Keratinocyte (primary cell): ENCODE measurements around the gene GALNT13. TPM values are rescaled to one million over a fixed set of nuclear protein-coding genes. Genes with fewer than 3 reads are reported as not detected.

Source experiments
- DNase-seq: peaks from one replicate; pipeline ENCODE4 v3.0.0-alpha.2; 2011; ENCODE audit warnings: low read depth, missing footprints, low spot score
- FAIRE-seq: peaks from 2 replicates; lab custom pipeline; 2011; peaks lifted over from hg19 to GRCh38; lab: Jason Lieb, UNC
- H2AFZ ChIP-seq: 2 replicates; pipeline ENCODE4 v1.6.0; 2012; ENCODE audit warnings: low read length, control low read depth, inconsistent platforms; ENCODE audit not compliant: control insufficient read depth
- H3K27ac ChIP-seq: 2 replicates; pipeline ENCODE4 v1.5.1; 2011; ENCODE audit warnings: low read length; ENCODE audit not compliant: control insufficient read depth, insufficient read depth
- H3K27me3 ChIP-seq: 3 replicates; pipeline ENCODE4 v1.6.0; 2011; ENCODE audit warnings: low read length; ENCODE audit not compliant: control insufficient read depth, insufficient read depth; ENCODE audit errors: extremely low read depth
- H3K36me3 ChIP-seq, 2 experiments: 2 replicates in 1 of 2; 3 replicates in 1 of 2; pipeline ENCODE4 v1.5.1; 2011; ENCODE audit warnings: low read length in 2 of 2, mild to moderate bottlenecking in 1 of 2; ENCODE audit not compliant: control insufficient read depth in 2 of 2, insufficient read depth in 2 of 2; ENCODE audit errors: extremely low read depth in 1 of 2
- H3K4me1 ChIP-seq: 3 replicates; pipeline ENCODE4 v1.5.1; 2011; ENCODE audit warnings: low read length; ENCODE audit not compliant: control insufficient read depth, insufficient read depth; ENCODE audit errors: extremely low read depth
- H3K4me2 ChIP-seq: 3 replicates; pipeline ENCODE4 v1.6.0; 2011; ENCODE audit warnings: low read depth, low read length; ENCODE audit not compliant: control insufficient read depth, insufficient read depth; ENCODE audit errors: extremely low read depth
- H3K4me3 ChIP-seq, 3 experiments: fragments of 200-600 bp in 1 of 3; sonication (generic) in 1 of 3; 2 replicates in 2 of 3; 3 replicates in 1 of 3; pipeline ENCODE4 v1.5.1; 2011 to 2016; ENCODE audit warnings: low read length in 3 of 3, mild to moderate bottlenecking in 3 of 3, control low read depth in 2 of 3, inconsistent platforms in 1 of 3, low read depth in 1 of 3, mixed read lengths in 1 of 3, mixed run types in 1 of 3, moderate library complexity in 1 of 3; ENCODE audit not compliant: control insufficient read depth in 2 of 3, insufficient read depth in 2 of 3; ENCODE audit errors: extremely low read depth in 1 of 3
- H3K79me2 ChIP-seq: 2 replicates; pipeline ENCODE4 v1.6.0; 2012; ENCODE audit warnings: low read length; ENCODE audit not compliant: control insufficient read depth, insufficient read depth
- H3K9ac ChIP-seq: 3 replicates; pipeline ENCODE4 v1.6.0; 2011; ENCODE audit warnings: low read length; ENCODE audit not compliant: control insufficient read depth, insufficient read depth; ENCODE audit errors: extremely low read depth
- H3K9me1 ChIP-seq: 3 replicates; pipeline ENCODE4 v1.6.0; 2011; ENCODE audit warnings: low read length; ENCODE audit not compliant: control insufficient read depth, insufficient read depth; ENCODE audit errors: extremely low read depth
- H3K9me3 ChIP-seq: 2 replicates; pipeline ENCODE4 v1.5.1; 2012; ENCODE audit warnings: low read depth, low read length; ENCODE audit not compliant: control insufficient read depth
- H4K20me1 ChIP-seq: 3 replicates; pipeline ENCODE4 v1.6.0; 2011; ENCODE audit warnings: low read length; ENCODE audit not compliant: control insufficient read depth, insufficient read depth; ENCODE audit errors: extremely low read depth
- CTCF ChIP-seq, 3 experiments: IDR thresholded peaks in 1 of 3; conservative IDR thresholded peaks in 1 of 3; optimal IDR thresholded peaks in 1 of 3; 2 replicates in 2 of 3; 3 replicates in 1 of 3; pipeline versions ENCODE3 to v1.5.1; 2011; ENCODE audit warnings: low read length in 3 of 3, mild to moderate bottlenecking in 3 of 3, moderate library complexity in 2 of 3, control low read depth in 1 of 3, inconsistent platforms in 1 of 3; ENCODE audit not compliant: insufficient read depth in 2 of 3; ENCODE audit errors: extremely low read depth in 1 of 3
- EZH2 ChIP-seq: IDR thresholded peaks from one replicate; pipeline ENCODE4 v1.6.1; 2012; ENCODE audit warnings: inconsistent platforms, mild to moderate bottlenecking, low read length, moderate library complexity
- dilution Hi-C: fragments of 300-500 bp; cut with MboI; formaldehyde crosslinking; loops from one replicate; pipeline ENCODE4 v1.7.0; 2020; ENCODE audit warnings: low sequenced_read_pairs; ENCODE audit not compliant: extremely low pct_ligation_motif_present
- polyA plus RNA-seq, 5 experiments: library from polyadenylated mRNA; depleted of rRNA in 3 of 5; stranded (reverse) in 3 of 5; stranded (forward) in 1 of 5; unstranded in 1 of 5; fragments of >200 nt; gene quantifications; 1 replicate in 1 of 5; 2 replicates in 3 of 5; 3 replicates in 1 of 5; pipeline versions ENCODE4 v1.2.1 to v1.2.3, GENCODE V29; 2011 to 2012; ENCODE audit warnings: missing spikeins in 2 of 5, low read depth in 1 of 5, low replicate concordance in 1 of 5

The GALNT13 gene
- polyA plus RNA-seq, 1 donor (not counting 4 experiments of a cell fraction or from before 2014, with no cell fraction given): not detected

GRCh38 chr2:154386186-154386585 lies 514.5 kb downstream of the GALNT13 start:
- H3K9ac ChIP-seq: no peak overlapping the region
- H3K4me3 ChIP-seq: no peak overlapping the region
- FAIRE-seq (no peak), DNase-seq (no peak)
- no peaks in the 10 kb centered on the region for H3K9me1 ChIP-seq
- no peaks in the 10 kb centered on the region for H3K4me1 ChIP-seq
- no peak for TF ChIP-seq EZH2
- TF ChIP-seq CTCF (optimal IDR thresholded peaks at IDR 0.05 in 1 of 3, IDR thresholded peaks at IDR 0.05 in 1 of 3, conservative IDR thresholded peaks at IDR 0.05 in 1 of 3; ENCODE audit: extremely low read depth in 1 of 3, insufficient read depth in 2 of 3, low read length in 3 of 3): no peak
- H3K9me3 ChIP-seq: no peaks in the 10 kb centered on the region
- no peak overlapping the region for H3K4me2 ChIP-seq
- H2AFZ ChIP-seq: no peak overlapping the region
- no peaks in the 10 kb centered on the region for H3K27me3 ChIP-seq
- H3K36me3 ChIP-seq: no peaks in the 10 kb centered on the region
- H3K27ac ChIP-seq: no peak overlapping the region
- H4K20me1 ChIP-seq: no peaks in the 10 kb centered on the region
- dilution Hi-C loops: no loop called here
- no peaks in the 10 kb centered on the region for H3K79me2 ChIP-seq

GRCh38 chr2:154391051-154391450 lies 519.3 kb downstream of the GALNT13 start:
- H3K27ac ChIP-seq: no peak overlapping the region
- H3K9ac ChIP-seq: no peak overlapping the region
- H3K4me2 ChIP-seq: no peak overlapping the region
- H3K4me1 ChIP-seq: no peaks in the 10 kb centered on the region
- dilution Hi-C loops: no loop called here
- no peak overlapping the region for H2AFZ ChIP-seq
- H3K9me1 ChIP-seq: no peaks in the 10 kb centered on the region
- no peak overlapping the region for H3K4me3 ChIP-seq
- no peaks in the 10 kb centered on the region for H3K36me3 ChIP-seq
- H3K9me3 ChIP-seq: no peaks in the 10 kb centered on the region
- H3K79me2 ChIP-seq: no peaks in the 10 kb centered on the region
- FAIRE-seq (no peak), DNase-seq (no peak)
- no peaks in the 10 kb centered on the region for H4K20me1 ChIP-seq
- H3K27me3 ChIP-seq: no peaks in the 10 kb centered on the region
- TF ChIP-seq CTCF (optimal IDR thresholded peaks at IDR 0.05 in 1 of 3, IDR thresholded peaks at IDR 0.05 in 1 of 3, conservative IDR thresholded peaks at IDR 0.05 in 1 of 3; ENCODE audit: extremely low read depth in 1 of 3, insufficient read depth in 2 of 3, low read length in 3 of 3) (no peak), EZH2 (no peak)
